Epithelial cell of proximal tubule (primary cell): ENCODE data around the gene ELP5. TPM values are rescaled to one million over a fixed set of nuclear protein-coding genes. Genes with fewer than 3 reads are reported as not detected.

ENCODE experiments used
- DNase-seq: peaks from one replicate; pipeline ENCODE4 v3.0.0-alpha.2; 2011; ENCODE audit warnings: low read depth
- H3K4me3 ChIP-seq: 2 replicates; pipeline ENCODE4 v1.5.1; 2011; ENCODE audit warnings: low read depth, mild to moderate bottlenecking, low read length
- total RNA-seq: library from RNA; depleted of rRNA; stranded (reverse); fragments of >200 nt; gene quantifications from 2 replicates; pipeline ENCODE4 v1.2.3, GENCODE V29; 2015
- TF ChIP-seq, protein P1 (sequence below): conservative IDR thresholded peaks from 2 replicates; pipeline ENCODE4 v1.5.1; 2012; ENCODE audit warnings: low read depth, mild to moderate bottlenecking, low read length

The ELP5 gene
- total RNA-seq, 1 donor from 2014 or later, result 37.0 TPM

DNA sequence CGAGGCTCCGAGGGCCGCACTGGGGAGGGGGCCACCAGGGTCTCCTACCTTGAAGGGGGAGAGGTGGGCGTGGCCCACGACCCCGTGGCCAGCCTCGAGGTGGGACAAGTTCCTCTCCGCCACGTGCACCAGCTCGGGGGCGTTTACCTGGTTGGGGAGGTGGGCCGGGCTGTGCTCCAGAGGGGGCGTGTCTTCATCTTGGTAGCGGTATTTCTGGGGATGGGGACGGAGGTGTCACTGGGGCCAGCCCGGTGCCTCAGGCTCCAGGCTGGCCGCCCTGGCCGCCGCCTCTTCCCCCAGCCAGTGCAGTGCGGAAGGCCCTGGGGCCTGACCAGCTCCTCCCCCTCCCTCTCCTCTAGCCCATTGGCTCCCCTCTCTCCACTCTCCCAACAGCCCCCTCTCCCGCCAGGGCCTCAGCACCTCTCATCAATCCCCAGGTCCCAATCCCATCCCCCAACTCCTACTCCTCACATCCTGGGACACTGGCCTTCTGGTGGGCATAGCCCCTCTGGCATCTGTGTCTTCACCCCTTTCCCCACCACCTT lies 43.9 kb upstream of the ELP5 start:
- TF ChIP-seq, protein P1, sequence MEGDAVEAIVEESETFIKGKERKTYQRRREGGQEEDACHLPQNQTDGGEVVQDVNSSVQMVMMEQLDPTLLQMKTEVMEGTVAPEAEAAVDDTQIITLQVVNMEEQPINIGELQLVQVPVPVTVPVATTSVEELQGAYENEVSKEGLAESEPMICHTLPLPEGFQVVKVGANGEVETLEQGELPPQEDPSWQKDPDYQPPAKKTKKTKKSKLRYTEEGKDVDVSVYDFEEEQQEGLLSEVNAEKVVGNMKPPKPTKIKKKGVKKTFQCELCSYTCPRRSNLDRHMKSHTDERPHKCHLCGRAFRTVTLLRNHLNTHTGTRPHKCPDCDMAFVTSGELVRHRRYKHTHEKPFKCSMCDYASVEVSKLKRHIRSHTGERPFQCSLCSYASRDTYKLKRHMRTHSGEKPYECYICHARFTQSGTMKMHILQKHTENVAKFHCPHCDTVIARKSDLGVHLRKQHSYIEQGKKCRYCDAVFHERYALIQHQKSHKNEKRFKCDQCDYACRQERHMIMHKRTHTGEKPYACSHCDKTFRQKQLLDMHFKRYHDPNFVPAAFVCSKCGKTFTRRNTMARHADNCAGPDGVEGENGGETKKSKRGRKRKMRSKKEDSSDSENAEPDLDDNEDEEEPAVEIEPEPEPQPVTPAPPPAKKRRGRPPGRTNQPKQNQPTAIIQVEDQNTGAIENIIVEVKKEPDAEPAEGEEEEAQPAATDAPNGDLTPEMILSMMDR, result no peak
- DNase-seq, result no peak
- no peak overlapping the region for H3K4me3 ChIP-seq

DNA sequence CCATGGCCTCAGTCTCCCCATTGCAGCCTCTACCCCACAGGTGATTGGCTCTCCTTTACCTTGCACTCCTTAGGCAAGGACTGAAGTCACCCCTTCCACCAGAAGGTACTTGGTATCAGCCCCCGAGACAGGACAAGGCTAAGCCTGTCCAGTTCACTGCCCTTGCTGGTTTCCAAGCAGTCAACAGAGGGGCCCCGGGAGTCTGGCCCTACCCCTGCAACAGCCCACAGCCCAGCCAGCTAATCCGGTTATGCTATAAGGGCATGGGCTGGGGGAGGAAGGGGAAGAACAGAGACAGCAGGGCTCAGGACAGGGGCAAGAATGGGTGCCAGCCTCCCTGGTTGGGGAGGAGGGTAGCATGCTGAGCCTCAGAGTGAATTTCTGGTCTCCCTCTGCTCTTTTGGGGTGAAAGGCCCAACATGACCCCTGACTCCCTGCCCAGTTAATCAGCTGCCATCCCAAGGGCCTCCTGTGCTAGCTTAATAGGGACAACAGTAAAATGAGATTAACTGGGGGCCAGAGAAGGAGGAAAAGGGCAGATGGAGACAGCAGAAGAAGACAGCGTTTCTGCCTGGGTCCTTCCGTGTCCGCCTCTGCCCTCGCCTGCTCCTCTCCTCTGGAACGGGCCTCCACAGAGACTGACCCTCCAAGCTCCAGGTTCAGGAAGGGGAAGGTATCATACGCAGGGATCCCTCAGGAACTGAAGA lies 43.1 kb upstream of the ELP5 start:
- no peak overlapping the region for H3K4me3 ChIP-seq
- TF ChIP-seq, protein P1, result no peak

DNA sequence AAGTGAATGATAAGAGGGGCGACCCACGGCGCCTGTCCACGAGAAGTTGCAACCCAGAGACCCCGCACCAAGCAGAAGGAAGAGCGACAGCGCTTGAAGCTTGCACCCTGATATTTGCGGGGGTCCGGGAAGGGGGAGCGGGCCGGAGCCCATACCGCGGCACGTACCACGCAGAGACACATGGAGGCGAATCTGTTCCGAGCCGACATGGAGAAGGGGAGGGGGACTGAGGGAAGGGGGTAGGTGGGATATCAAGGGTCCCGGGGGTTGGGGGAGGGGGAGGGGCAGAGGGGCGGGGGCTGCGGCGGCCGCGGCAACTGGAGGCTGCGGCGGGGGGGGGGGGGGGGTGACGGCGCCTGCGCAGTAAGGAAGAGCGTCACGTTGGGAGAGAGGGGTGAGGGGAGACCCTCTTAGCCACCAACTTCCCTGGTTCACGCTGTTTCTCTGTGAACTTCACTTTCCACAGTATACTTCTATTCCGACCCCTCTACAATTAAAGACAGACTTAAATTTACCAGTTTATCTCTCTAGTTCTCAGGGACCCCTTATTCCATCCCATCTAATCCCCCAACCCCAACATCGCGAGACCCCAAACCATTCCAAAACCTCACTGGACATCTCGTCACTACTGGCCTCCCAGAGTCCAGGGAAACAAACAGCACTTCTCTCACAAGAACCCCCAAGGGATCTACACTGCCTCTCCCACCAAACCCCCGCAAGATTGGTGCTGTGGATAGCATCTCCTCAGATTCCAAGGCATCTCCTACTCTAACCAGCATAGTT lies 40.3 kb upstream of the ELP5 start:
- TF ChIP-seq, protein P1, result no peak
- no peak for DNase-seq
- no peak overlapping the region for H3K4me3 ChIP-seq

More for the DNA sequence above, 43.1 kb upstream of the ELP5 start:
- DNase-seq, result no peak

DNA sequence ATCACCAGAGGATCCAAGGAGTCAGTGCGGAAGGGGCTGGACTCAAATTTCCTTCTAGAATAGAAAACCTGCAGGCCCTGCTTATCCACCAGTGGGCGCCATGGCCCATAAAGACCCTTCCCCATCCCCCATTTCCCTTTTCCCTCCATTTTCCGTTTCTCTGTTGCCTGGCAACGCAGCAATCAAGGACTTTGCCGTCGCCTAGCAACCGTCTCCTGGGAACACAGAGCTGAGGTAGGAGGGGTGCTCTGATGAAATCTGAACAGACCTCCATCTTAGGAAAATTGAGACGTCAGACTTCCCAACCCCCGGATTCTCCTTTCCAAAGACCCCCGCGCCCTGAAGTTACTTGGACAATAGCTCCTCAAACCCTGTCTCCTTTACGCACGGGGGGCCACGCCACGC lies 38.1 kb upstream of the ELP5 start:
- DNase-seq, result no peak
- TF ChIP-seq, protein P1, result peak; percentile 55
- peak overlapping the region; percentile 50 for H3K4me3 ChIP-seq

DNA sequence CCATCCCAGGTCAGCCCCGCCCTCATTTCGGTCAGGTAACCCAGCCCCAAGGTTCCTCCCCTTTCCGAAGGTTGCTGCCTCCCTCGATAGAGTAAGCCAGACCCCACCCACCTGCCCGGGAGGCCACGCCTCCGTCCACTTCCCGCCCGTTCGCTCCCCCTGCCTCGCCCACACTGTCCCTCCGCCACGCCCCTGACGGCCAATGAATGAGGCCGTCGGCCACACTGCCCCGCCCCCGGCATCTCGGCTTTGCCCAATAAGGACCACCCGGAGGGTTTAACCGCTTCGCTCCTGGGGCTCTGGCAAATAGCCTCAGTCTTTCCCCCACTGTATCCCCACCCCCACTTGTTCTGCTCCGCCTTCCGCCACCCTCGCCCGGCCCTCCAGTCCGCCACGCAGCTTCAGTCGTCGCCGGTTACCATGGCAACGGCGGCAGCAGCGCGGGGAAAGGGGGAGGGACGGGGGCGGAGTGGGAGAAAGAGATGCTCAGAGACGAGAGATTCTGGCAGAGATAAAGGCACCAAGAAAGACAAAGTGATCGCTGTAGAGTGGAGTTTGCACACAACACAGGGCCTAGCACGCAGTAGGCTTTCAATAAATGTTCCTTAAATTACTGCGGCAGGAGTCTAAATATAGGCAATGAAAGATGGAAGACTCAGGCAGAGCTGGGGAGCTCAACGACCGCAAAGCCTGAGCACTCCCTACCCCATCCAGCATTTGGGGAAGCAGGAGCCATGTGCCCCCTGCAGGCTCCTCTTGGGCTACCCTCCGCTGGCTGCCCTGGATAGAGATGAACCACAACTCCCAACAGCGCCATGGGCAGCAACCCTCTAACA lies 37.5 kb upstream of the ELP5 start:
- no peak for DNase-seq
- peak overlapping the region; percentile 50 for H3K4me3 ChIP-seq
- TF ChIP-seq, protein P1, result peak; percentile 62

DNA sequence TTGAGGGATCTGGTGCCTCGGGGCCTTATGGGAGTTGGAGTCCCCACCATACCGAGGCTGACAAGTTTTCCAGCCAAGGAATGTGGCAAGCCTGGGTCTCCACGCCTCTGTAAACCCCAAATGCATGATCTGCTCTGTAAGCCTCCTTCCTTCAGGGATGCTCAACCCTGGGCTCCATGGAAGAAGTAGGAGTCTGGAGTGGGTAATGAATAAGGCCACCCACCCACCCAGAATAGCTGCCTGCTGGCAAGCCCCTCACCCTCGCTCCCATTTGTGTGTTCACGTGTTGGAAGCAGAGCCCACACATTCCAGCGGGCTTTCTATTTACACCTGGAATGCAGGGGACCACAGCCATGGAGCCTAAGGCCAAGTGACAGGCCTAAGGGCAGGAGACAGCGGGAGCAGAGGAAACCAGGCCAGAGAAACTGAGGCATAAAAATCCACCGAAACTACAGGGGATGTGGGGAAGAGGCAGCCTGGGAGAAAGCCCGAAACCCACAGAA lies 36.8 kb upstream of the ELP5 start:
- TF ChIP-seq, protein P1, result no peak
- DNase-seq, result peak; percentile 68
- no peak overlapping the region for H3K4me3 ChIP-seq
